H9 (cell line): ENCODE measurements around the gene WDPCP. TPM values are rescaled to one million over a fixed set of nuclear protein-coding genes. Genes with fewer than 3 reads are reported as not detected.

ENCODE experiments used
- DNase-seq: peaks from one replicate; pipeline ENCODE4 v3.0.0-alpha.2; 2017
- H2AFZ ChIP-seq: one replicate; pipeline ENCODE4 v1.6.1; 2013; ENCODE audit warnings: mild to moderate bottlenecking, low read length, control low read depth, moderate library complexity
- H2AK5ac ChIP-seq: 2 replicates; pipeline ENCODE4 v1.6.1; 2013; ENCODE audit warnings: low read length, control low read depth, mixed read lengths; ENCODE audit not compliant: insufficient read length
- H2BK120ac ChIP-seq: one replicate; pipeline ENCODE4 v1.6.1; 2013; ENCODE audit warnings: low read depth, mild to moderate bottlenecking, low read length, control low read depth, inconsistent platforms; ENCODE audit not compliant: poor library complexity, severe bottlenecking
- H2BK12ac ChIP-seq: 2 replicates; pipeline ENCODE4 v1.6.1; 2013; ENCODE audit warnings: low read length, control low read depth, mixed read lengths, low read depth; ENCODE audit not compliant: insufficient read length
- H2BK15ac ChIP-seq: 2 replicates; pipeline ENCODE4 v1.6.1; 2013; ENCODE audit warnings: low read depth, low read length, control low read depth
- H2BK20ac ChIP-seq: one replicate; pipeline ENCODE4 v1.6.1; 2013; ENCODE audit warnings: low read depth, mild to moderate bottlenecking, low read length, control low read depth, inconsistent platforms; ENCODE audit not compliant: poor library complexity, severe bottlenecking
- H2BK5ac ChIP-seq: 2 replicates; pipeline ENCODE4 v1.6.1; 2013; ENCODE audit warnings: low read length, control low read depth, mixed read lengths; ENCODE audit not compliant: insufficient read length
- H3K14ac ChIP-seq: 2 replicates; pipeline ENCODE4 v1.6.1; 2013; ENCODE audit warnings: low read length, control low read depth; ENCODE audit not compliant: insufficient read depth
- H3K18ac ChIP-seq: 2 replicates; pipeline ENCODE4 v1.6.1; 2013; ENCODE audit warnings: low read depth, mild to moderate bottlenecking, mixed read lengths, low read length, control low read depth; ENCODE audit not compliant: insufficient read length
- H3K23ac ChIP-seq: 2 replicates; pipeline ENCODE4 v1.6.1; 2013; ENCODE audit warnings: low read length, control low read depth, mixed read lengths, low read depth; ENCODE audit not compliant: insufficient read length
- H3K23me2 ChIP-seq: 2 replicates; pipeline ENCODE4 v1.6.1; 2013; ENCODE audit warnings: low read depth, mild to moderate bottlenecking, mixed read lengths, low read length, control low read depth; ENCODE audit not compliant: insufficient read length, poor library complexity, severe bottlenecking
- H3K27ac ChIP-seq: 2 replicates; pipeline ENCODE4 v1.5.1; 2013; ENCODE audit warnings: low read length, control low read depth, mixed read lengths, low read depth; ENCODE audit not compliant: insufficient read length
- H3K27me3 ChIP-seq: 2 replicates; pipeline ENCODE4 v1.6.1; 2013; ENCODE audit warnings: low read length, control low read depth, inconsistent platforms; ENCODE audit not compliant: insufficient read depth
- H3K4ac ChIP-seq: 2 replicates; pipeline ENCODE4 v1.6.1; 2013; ENCODE audit warnings: low read depth, mild to moderate bottlenecking, control low read depth, inconsistent platforms, low read length, moderate library complexity
- H3K4me1 ChIP-seq: 2 replicates; pipeline ENCODE4 v1.6.1; 2013; ENCODE audit warnings: low read length, control low read depth, inconsistent platforms; ENCODE audit not compliant: insufficient read depth
- H3K4me2 ChIP-seq: 2 replicates; pipeline ENCODE4 v1.6.1; 2013; ENCODE audit warnings: low read length, control low read depth, mixed read lengths; ENCODE audit not compliant: insufficient read length, insufficient read depth
- H3K56ac ChIP-seq: 2 replicates; pipeline ENCODE4 v1.6.1; 2013; ENCODE audit warnings: low read depth, mild to moderate bottlenecking, mixed read lengths, low read length, control low read depth; ENCODE audit not compliant: insufficient read length
- H3K79me1 ChIP-seq: 2 replicates; pipeline ENCODE4 v1.6.1; 2013; ENCODE audit warnings: low read depth, mild to moderate bottlenecking, moderate library complexity, low read length, control low read depth, inconsistent platforms; ENCODE audit not compliant: insufficient read depth, poor library complexity, severe bottlenecking
- H3K79me2 ChIP-seq: 2 replicates; pipeline ENCODE4 v1.6.1; 2013; ENCODE audit warnings: low read length, control low read depth, inconsistent platforms; ENCODE audit not compliant: insufficient read depth
- H3K9ac ChIP-seq: 2 replicates; pipeline ENCODE4 v1.6.1; 2013; ENCODE audit warnings: low read length, control low read depth, mixed read lengths; ENCODE audit not compliant: insufficient read length; ENCODE audit errors: extremely low read depth
- H3K9me3 ChIP-seq: one replicate; pipeline ENCODE4 v1.6.1; 2013; ENCODE audit warnings: low read depth, low read length, inconsistent platforms; ENCODE audit not compliant: control insufficient read depth
- H3T11ph ChIP-seq: one replicate; pipeline ENCODE4 v1.6.1; 2013; ENCODE audit warnings: mild to moderate bottlenecking, low read length, control low read depth, inconsistent platforms
- H4K20me1 ChIP-seq: one replicate; pipeline ENCODE4 v1.6.1; 2013; ENCODE audit not compliant: control insufficient read depth, insufficient read length, insufficient read depth
- H4K5ac ChIP-seq: 2 replicates; pipeline ENCODE4 v1.6.1; 2013; ENCODE audit warnings: low read depth, mild to moderate bottlenecking, mixed read lengths, low read length, control low read depth; ENCODE audit not compliant: insufficient read length
- H4K8ac ChIP-seq: replicated peaks from 2 replicates; pipeline ENCODE4 v1.6.1; 2013; ENCODE audit warnings: low read length, control low read depth, mixed read lengths, low read depth; ENCODE audit not compliant: insufficient read length
- H4K91ac ChIP-seq: 2 replicates; pipeline ENCODE4 v1.6.1; 2013; ENCODE audit warnings: low read depth, mild to moderate bottlenecking, moderate library complexity, mixed read lengths, low read length, control low read depth; ENCODE audit not compliant: insufficient read length
- H3K27ac Mint-ChIP-seq, 3 experiments: 2 replicates in 2 of 3; 3 replicates in 1 of 3; pipeline ENCODE4 v1.8.0; 2020 to 2021; ENCODE audit warnings: mixed read lengths in 3 of 3, mild to moderate bottlenecking in 1 of 3, moderate library complexity in 1 of 3
- H3K27me3 Mint-ChIP-seq: 2 replicates; pipeline ENCODE4 v1.8.0; 2021; ENCODE audit warnings: low read depth, mild to moderate bottlenecking, moderate library complexity, mixed read lengths
- H3K36me3 Mint-ChIP-seq, 3 experiments: 2 replicates in 2 of 3; 3 replicates in 1 of 3; pipeline ENCODE4 v1.8.0; 2020 to 2021; ENCODE audit warnings: low read depth in 3 of 3, mixed read lengths in 3 of 3; ENCODE audit not compliant: insufficient read depth in 1 of 3
- H3K4me1 Mint-ChIP-seq, 2 experiments: 2 replicates each; pipeline ENCODE4 v1.8.0; 2020; ENCODE audit warnings: mixed read lengths in 2 of 2
- H3K4me3 Mint-ChIP-seq, 2 experiments: 2 replicates in 1 of 2; 3 replicates in 1 of 2; pipeline ENCODE4 v1.8.0; 2020 to 2021; ENCODE audit warnings: mild to moderate bottlenecking in 2 of 2, mixed read lengths in 2 of 2, moderate library complexity in 1 of 2
- H3K9me3 Mint-ChIP-seq, 2 experiments: 2 replicates in 1 of 2; 3 replicates in 1 of 2; pipeline ENCODE4 v1.8.0; 2020; ENCODE audit warnings: mild to moderate bottlenecking in 2 of 2, mixed read lengths in 2 of 2, moderate library complexity in 1 of 2
- WGBS: extraction: QIAGEN DNeasy Blood & Tissue Kit; methylation state at CpG from one replicate; pipeline ENCODE4 v1.1.7; 2013; ENCODE audit warnings: missing lambda C conversion rate, low lambda C conversion rate, mixed read lengths; ENCODE audit not compliant: insufficient read length; ENCODE audit errors: extremely low coverage; 5-methylcytosine and 5-hydroxymethylcytosine counted together
- total RNA-seq: library from RNA; stranded (reverse); gene quantifications from 2 replicates; pipeline ENCODE4 v1.2.1, GENCODE V29; 2021
- TF ChIP-seq, protein P1 (sequence below): fragments of 200-600 bp; sonication (generic); conservative IDR thresholded peaks from 3 replicates; pipeline ENCODE4 v1.8.0; 2021; ENCODE audit warnings: antibody characterized with exemption, mild to moderate bottlenecking

WDPCP gene
- total RNA-seq, 1 experiment from 2014 or later, result 22.4 TPM

DNA sequence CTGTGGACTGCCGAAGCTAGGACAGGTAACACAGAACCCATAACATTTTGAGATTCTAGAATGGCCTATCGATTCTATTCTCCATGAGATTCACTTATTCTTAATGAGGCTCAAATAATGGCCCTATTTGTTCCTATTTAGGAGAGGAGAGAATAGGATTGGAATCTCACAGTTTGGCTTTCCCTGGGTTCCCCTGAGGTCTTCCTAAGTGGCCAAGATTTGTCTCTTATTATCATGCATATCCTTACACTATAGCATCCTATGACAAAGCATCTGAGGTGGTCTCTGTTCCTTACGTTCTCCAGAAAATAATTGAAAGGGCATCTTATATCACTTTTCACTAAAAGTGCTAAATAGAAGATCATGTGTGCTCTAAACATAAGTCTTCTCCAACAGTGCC, 9.5 kb downstream of the WDPCP start:
- Histone ChIP-seq H2BK20ac (no peak overlapping the region), H3K27ac (no peak overlapping the region), H3K23ac (no peak overlapping the region), H4K91ac (no peak overlapping the region), H3K56ac (no peak overlapping the region), H3K18ac (no peak overlapping the region), H2AK5ac (no peak overlapping the region), H3K4ac (no peak overlapping the region), H3K9me3 (no peaks in the 10 kb centered on the region), H3K14ac (no peak overlapping the region), H2AFZ (no peak overlapping the region), H4K8ac (no peak overlapping the region), H4K5ac (no peak overlapping the region), H3K4me1 (no peaks in the 10 kb centered on the region; the same call in 1 of the 2 replicates), H2BK12ac (no peak overlapping the region), H3K4me2 (no peak overlapping the region), H2BK15ac (no peak overlapping the region), H4K20me1 (no peaks in the 10 kb centered on the region), H3K79me1 (peaks cover 5% of the 10 kb centered on the region), H3K23me2 (no peaks in the 10 kb centered on the region), H3T11ph (no peak overlapping the region), H3K27me3 (no peaks in the 10 kb centered on the region), H2BK5ac (no peak overlapping the region), H2BK120ac (no peak overlapping the region), H3K9ac (no peak overlapping the region), H3K79me2 (peaks cover 2% of the 10 kb centered on the region; the same call in 1 of the 2 replicates)
- TF ChIP-seq, protein P1, sequence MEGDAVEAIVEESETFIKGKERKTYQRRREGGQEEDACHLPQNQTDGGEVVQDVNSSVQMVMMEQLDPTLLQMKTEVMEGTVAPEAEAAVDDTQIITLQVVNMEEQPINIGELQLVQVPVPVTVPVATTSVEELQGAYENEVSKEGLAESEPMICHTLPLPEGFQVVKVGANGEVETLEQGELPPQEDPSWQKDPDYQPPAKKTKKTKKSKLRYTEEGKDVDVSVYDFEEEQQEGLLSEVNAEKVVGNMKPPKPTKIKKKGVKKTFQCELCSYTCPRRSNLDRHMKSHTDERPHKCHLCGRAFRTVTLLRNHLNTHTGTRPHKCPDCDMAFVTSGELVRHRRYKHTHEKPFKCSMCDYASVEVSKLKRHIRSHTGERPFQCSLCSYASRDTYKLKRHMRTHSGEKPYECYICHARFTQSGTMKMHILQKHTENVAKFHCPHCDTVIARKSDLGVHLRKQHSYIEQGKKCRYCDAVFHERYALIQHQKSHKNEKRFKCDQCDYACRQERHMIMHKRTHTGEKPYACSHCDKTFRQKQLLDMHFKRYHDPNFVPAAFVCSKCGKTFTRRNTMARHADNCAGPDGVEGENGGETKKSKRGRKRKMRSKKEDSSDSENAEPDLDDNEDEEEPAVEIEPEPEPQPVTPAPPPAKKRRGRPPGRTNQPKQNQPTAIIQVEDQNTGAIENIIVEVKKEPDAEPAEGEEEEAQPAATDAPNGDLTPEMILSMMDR, result no peak
- no peak overlapping the region for H3K4me3 Mint-ChIP-seq
- H3K36me3 Mint-ChIP-seq, result peaks cover 0 to 26% (median 3%) of the 10 kb centered on the region in 3 experiments; a peak in 3 of 7 replicates
- peaks cover 49 to 66% of the 10 kb centered on the region in 2 experiments for H3K4me1 Mint-ChIP-seq
- no peaks in the 10 kb centered on the region for H3K27me3 Mint-ChIP-seq
- WGBS, result no CpG with 5 or more reads among the region's 3 CpGs
- peak overlapping the region; percentile 62 to 84 (median 84); a peak in 5 of 7 replicates for H3K27ac Mint-ChIP-seq
- H3K9me3 Mint-ChIP-seq, result no peaks in the 10 kb centered on the region
- DNase-seq, result no peak
